ENCODE results near the gene TMEM114.
A peak's percentile ranks its signal among the peaks of the same experiment; 100 is the strongest.
"Not testable (repeated sequence)": the region's sequence is repeated elsewhere in the genome, so short reads cannot be mapped to it uniquely, and the experiment has no call there.

Gene TMEM114

GRCh38 chr16:8577678-8578304 is 12.5 kb downstream of the TMEM114 start:
- no peak overlapping the region for H3K27ac ChIP-seq
- DNase-seq (ENCODE audit: low read depth, low spot score) = no peak

GRCh38 chr16:8576141-8577004 is 13.9 kb downstream of the TMEM114 start:
- no peak overlapping the region for H3K27ac ChIP-seq
- DNase-seq (ENCODE audit: low read depth, low spot score) = no peak

- H3K27ac ChIP-seq = no peak overlapping the region
These were observed 14.9 kb downstream of the TMEM114 start for GRCh38 chr16:8575399-8575798.

GRCh38 chr16:8572919-8573724 is 17.2 kb downstream of the TMEM114 start:
- no peak overlapping the region for H3K27ac ChIP-seq
- no peak for DNase-seq (ENCODE audit: low read depth, low spot score)

More at GRCh38 chr16:8575399-8575798, 14.9 kb downstream of the TMEM114 start:
- DNase-seq (ENCODE audit: low read depth, low spot score) = no peak

GRCh38 chr16:8572063-8572918 is 18.0 kb downstream of the TMEM114 start:
- DNase-seq (ENCODE audit: low read depth, low spot score) = no peak
- no peak overlapping the region for H3K27ac ChIP-seq

GRCh38 chr16:8571061-8571596 is 19.2 kb downstream of the TMEM114 start:
- H3K27ac ChIP-seq = no peak overlapping the region
- DNase-seq (ENCODE audit: low read depth, low spot score) = no peak

- not testable (repeated sequence) for H3K27ac ChIP-seq; DNase-seq (ENCODE audit: low read depth, low spot score)
These were observed 19.9 kb downstream of the TMEM114 start for GRCh38 chr16:8570393-8570792.

- DNase-seq (ENCODE audit: low read depth, low spot score) = no peak
- no peak overlapping the region for H3K27ac ChIP-seq
These were observed 20.5 kb downstream of the TMEM114 start for GRCh38 chr16:8569650-8570346.

GRCh38 chr16:8568231-8568617 is 22.1 kb downstream of the TMEM114 start:
- H3K27ac ChIP-seq = no peak overlapping the region
- no peak for DNase-seq (ENCODE audit: low read depth, low spot score)

- no peak overlapping the region for H3K27ac ChIP-seq
- peak; percentile 40 for DNase-seq (ENCODE audit: low read depth, low spot score)
These were observed 22.7 kb downstream of the TMEM114 start for GRCh38 chr16:8567355-8568230.

- no peak for DNase-seq (ENCODE audit: low read depth, low spot score)
- no peak overlapping the region for H3K27ac ChIP-seq
These were observed 24.8 kb downstream of the TMEM114 start for GRCh38 chr16:8565498-8565897.

- DNase-seq (ENCODE audit: low read depth, low spot score) = no peak
- H3K27ac ChIP-seq = no peak overlapping the region
These were observed 25.4 kb downstream of the TMEM114 start for GRCh38 chr16:8564934-8565345.

- H3K27ac ChIP-seq; DNase-seq (ENCODE audit: low read depth, low spot score): not testable (repeated sequence)
These were observed 26.3 kb downstream of the TMEM114 start for GRCh38 chr16:8563944-8564540.

GRCh38 chr16:8561496-8561895 is 28.8 kb downstream of the TMEM114 start:
- no peak overlapping the region for H3K27ac ChIP-seq
- no peak for DNase-seq (ENCODE audit: low read depth, low spot score)

- DNase-seq (ENCODE audit: low read depth, low spot score) = no peak
- H3K27ac ChIP-seq = no peak overlapping the region
These were observed 34.9 kb downstream of the TMEM114 start for GRCh38 chr16:8555400-8555799.

GRCh38 chr16:8554881-8555280 is 35.4 kb downstream of the TMEM114 start:
- DNase-seq (ENCODE audit: low read depth, low spot score) = no peak
- H3K27ac ChIP-seq = no peak overlapping the region

GRCh38 chr16:8554022-8554421 is 36.3 kb downstream of the TMEM114 start:
- H3K27ac ChIP-seq = no peak overlapping the region
- DNase-seq (ENCODE audit: low read depth, low spot score) = no peak
